Stimulated activated CD8-positive, alpha-beta memory T cell treated with anti-CD3 and anti-CD28 coated beads, Interleukin-15, amount 100 ng/mL, for 1 hour (primary cell): ENCODE data around the gene PIK3CG.

Source experiments
- DNase-seq: peaks from one replicate; pipeline ENCODE4 v3.0.0-alpha.2; 2020; ENCODE audit warnings: low read depth

PIK3CG gene

DNA sequence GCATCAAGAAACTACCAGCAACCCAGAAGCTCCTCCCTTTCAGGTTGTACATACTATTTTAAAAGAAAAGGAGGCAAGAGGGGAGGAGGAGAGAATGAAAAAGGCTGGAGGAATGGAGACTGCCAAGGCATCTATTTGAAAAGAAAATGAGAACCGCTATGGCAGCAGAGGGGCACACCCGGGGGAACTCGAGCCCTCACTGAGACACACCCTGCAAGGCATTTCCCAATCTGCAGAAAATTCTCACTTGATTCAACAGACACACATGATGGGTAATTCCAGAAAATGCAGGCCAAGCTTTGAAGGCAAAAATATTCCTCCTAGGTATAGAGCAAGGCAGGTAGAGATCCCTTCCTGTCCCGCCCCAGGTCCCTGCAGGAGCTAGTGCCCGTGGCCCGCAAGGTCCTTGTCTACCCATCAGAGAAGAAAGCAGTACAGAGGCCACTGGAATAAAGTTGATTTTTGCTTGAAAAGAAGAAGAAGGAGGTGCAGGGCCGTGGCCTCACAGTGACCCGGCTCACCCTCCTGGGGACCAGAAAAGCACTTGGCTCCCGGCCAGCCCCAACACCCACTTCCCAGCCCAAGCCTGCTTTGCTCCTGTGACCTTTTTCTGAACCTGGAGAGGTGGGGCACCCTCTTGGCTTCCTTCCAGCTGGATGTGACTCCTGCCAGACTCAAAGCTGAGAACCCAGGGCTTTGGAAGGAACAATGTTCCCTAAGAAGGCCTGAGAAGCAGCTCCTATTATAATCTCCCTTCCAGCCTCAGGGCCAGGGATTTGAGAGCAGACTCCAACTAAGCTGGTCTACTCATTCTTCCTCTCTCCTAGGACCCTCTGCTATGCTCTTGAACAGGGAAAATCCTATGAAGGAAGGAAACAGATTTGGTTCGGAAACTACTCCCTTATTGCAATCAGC, 6.2 kb upstream of the PIK3CG start:
- no peak for DNase-seq

GRCh38 chr7:106862317-106863089, 2.6 kb upstream of the PIK3CG start:
- DNase-seq, result no peak

DNA sequence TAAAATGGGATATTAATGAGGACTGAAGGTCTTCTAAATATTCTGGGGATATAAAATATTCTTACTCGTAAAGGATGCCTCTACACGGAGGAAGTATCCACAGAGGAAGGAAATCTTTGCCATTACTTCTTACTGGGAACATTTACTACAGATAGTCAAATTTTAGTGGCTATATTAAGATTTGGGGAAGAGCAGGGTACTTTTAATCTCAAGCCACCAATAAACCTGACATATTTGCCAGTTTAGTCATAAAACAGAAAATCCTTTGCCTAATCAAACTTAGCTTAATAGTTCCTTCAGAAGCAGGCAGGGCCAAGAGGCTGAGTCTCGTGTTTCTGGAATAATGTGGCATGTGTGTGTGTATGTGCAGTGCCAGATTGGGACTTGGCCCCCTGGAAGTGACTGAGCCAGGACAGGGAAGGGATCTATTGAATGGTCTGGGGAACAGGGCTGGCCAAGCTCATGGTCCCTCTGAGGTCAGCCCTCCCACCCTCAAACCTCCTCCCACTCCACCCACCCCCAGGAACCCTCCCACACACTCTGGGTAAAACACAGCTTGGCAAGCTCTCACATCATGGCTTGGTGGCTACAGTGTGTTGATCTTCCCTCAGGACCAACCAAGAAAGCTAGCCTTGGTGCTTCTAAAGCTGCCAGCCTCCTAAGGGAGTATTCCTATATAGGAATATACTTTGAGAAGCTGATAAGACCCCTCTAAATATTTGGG, 1.6 kb upstream of the PIK3CG start:
- no peak for DNase-seq

GRCh38 chr7:106864298-106865081, 592 bp upstream of the PIK3CG start:
- DNase-seq, result no peak

- no peak for DNase-seq
Observed at GRCh38 chr7:106866298-106867281, 1.5 kb downstream of the PIK3CG start.

DNA sequence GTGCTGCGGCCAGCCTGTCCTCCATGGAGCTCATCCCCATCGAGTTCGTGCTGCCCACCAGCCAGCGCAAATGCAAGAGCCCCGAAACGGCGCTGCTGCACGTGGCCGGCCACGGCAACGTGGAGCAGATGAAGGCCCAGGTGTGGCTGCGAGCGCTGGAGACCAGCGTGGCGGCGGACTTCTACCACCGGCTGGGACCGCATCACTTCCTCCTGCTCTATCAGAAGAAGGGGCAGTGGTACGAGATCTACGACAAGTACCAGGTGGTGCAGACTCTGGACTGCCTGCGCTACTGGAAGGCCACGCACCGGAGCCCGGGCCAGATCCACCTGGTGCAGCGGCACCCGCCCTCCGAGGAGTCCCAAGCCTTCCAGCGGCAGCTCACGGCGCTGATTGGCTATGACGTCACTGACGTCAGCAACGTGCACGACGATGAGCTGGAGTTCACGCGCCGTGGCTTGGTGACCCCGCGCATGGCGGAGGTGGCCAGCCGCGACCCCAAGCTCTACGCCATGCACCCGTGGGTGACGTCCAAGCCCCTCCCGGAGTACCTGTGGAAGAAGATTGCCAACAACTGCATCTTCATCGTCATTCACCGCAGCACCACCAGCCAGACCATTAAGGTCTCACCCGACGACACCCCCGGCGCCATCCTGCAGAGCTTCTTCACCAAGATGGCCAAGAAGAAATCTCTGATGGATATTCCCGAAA, 2.7 kb downstream of the PIK3CG start:
- no peak for DNase-seq

DNA sequence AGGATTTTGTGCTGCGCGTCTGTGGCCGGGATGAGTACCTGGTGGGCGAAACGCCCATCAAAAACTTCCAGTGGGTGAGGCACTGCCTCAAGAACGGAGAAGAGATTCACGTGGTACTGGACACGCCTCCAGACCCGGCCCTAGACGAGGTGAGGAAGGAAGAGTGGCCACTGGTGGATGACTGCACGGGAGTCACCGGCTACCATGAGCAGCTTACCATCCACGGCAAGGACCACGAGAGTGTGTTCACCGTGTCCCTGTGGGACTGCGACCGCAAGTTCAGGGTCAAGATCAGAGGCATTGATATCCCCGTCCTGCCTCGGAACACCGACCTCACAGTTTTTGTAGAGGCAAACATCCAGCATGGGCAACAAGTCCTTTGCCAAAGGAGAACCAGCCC, 3.3 kb downstream of the PIK3CG start:
- no peak for DNase-seq

- no peak for DNase-seq
Observed at GRCh38 chr7:106869954-106870353, 4.9 kb downstream of the PIK3CG start.

DNA sequence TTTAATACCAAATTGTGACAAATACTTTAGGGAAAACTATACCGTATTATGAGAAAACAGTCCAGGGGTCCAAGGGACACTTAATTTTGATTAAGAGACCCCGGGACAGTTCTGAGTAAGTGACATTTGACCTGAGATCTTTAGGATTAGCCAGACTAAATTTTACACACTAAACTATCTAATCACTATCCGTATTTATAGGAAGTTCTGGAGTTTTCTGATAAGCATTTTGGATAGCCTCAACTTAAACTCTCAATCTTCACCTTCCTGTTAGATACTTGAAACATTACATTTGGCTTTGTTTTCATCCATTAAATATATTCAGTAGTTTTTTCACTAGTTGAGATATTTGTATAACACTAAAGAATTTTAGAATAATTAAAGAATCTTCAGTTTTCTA, 5.4 kb downstream of the PIK3CG start:
- no peak for DNase-seq

- DNase-seq, result no peak
Observed at GRCh38 chr7:106870983-106871410, 5.9 kb downstream of the PIK3CG start.

- DNase-seq, result no peak
Observed at GRCh38 chr7:106871793-106872571, 6.9 kb downstream of the PIK3CG start.

GRCh38 chr7:106872763-106873162, 7.7 kb downstream of the PIK3CG start:
- no peak for DNase-seq

DNA sequence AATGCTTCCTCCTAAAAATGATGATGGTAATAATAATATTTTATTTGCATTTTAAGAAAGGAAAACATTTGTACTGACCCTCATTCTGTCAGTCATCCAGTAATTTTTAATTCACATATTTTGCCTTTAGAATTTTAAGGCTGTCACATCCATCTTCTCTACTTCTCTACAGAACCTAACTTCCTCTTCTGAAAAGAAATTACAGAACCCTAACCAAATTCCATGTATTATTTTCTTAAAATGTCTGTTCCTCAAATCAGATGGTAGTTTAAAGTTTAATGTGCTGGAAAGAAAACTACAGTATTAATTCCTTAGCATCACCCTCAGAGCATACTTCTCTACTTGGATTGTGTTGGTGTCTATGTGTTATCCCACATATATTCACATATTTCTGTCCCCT, 9.0 kb downstream of the PIK3CG start:
- no peak for DNase-seq

DNA sequence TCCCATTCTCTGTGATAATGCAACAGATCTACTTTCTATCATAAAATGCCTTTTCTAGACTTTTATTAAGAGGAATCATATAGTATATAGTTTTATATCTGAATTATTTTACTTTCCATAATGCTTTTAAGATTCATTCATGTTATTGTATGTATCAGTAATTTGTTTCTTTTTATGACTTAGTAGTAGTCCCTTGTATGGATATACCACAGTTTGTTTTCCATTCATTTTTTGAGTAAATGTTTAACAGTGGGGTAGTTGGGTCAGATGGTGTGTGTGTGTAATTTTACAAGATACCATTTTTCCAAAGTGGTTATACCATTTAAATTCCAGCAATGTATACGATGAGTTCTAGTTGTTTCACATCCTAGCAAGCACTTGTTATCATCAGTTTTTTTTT, 10.4 kb downstream of the PIK3CG start:
- no peak for DNase-seq

DNA sequence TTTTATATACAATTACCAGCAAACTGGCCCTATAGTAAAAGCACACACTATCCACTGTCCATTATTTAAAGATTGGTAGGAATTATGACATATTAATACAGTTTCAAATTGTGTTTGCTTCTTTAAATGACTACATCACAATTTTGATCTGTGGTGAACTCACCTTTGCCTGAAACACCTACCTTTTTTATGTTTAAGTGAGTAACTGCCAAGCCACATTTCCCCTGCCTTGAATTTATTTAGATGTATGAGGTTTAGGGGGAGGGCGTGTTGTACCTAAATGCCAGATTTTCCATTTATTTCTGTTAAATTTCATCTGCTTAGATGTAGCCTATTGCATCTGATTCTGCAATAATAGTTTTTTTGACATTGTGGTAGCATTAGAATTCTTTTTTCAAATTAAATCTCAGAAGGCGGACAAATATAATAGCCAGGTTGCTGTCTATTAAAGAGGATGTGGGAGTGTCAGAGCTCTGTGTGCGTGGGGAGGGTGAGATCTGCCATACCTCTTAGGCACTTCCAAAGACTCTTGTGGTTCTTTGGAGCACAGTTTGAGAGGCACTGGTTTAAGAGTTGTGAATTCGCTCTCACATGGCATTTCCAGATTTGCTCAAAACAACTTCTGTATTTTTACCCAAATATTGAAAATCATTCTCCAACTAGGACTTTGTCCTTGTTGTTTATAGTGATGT, 13.8 kb downstream of the PIK3CG start:
- DNase-seq, result no peak

DNA sequence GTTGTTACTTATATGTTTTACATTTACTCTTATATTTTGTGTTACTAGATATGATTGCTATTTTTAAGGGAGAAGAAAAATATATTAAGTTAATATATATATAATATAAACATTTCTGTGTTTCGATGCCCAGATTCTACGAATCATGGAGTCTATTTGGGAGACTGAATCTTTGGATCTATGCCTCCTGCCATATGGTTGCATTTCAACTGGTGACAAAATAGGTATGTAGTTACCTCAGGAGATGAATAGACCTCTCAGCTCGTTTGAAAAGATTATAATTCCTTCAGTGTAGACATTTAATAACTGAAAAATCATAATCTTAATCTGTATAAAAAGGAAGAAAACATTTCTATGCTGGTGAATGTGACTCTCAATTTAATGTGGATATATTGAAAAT, 16.9 kb downstream of the PIK3CG start:
- no peak for DNase-seq

DNA sequence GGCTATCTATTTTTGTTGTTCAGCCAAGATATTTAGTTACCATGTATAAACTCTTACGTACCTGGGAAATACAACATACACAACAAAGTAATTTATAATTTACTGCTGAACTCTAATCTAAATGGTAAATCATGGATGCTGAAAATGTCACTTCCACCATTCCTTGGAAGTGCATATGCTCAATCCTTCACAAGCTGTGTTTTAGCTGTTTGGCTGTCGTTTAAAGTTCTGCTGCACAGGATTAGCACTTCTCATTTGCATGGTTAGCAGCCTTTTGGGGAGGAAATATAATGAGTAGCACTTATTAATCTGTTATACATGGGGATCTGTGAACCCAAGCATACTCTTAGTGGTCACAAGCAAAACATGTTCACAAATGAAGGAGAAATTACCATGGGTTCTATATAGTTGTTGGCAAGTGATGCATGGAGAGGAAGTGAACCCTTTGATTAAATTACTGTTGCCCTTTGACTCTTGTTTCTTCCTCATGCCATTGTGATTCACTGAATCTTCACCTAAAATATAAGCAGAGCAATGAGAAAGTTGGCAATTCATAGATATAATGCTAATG, 18.5 kb downstream of the PIK3CG start:
- no peak for DNase-seq

- no peak for DNase-seq
Observed at GRCh38 chr7:106885652-106886051, 20.6 kb downstream of the PIK3CG start.
